BLaER1 (cell line): Measurements from ENCODE around the gene SUPV3L1.

Experiments used
- H3K27ac ChIP-seq: shearing (Covaris generic); formaldehyde crosslinking; 2 replicates; pipeline ENCODE4 v1.8.1; 2022
- H3K27me3 ChIP-seq: shearing (Covaris generic); formaldehyde crosslinking; 2 replicates; pipeline ENCODE4 v1.8.1; 2022
- H3K36me3 ChIP-seq: shearing (Covaris generic); formaldehyde crosslinking; 2 replicates; pipeline ENCODE4 v1.8.1; 2022
- H3K4me1 ChIP-seq: shearing (Covaris generic); formaldehyde crosslinking; 2 replicates; pipeline ENCODE4 v1.8.1; 2022
- H3K4me2 ChIP-seq: shearing (Covaris generic); formaldehyde crosslinking; 2 replicates; pipeline ENCODE4 v1.8.1; 2022
- H3K4me3 ChIP-seq: shearing (Covaris generic); formaldehyde crosslinking; 2 replicates; pipeline ENCODE4 v1.8.1; 2022
- H3K9ac ChIP-seq: shearing (Covaris generic); formaldehyde crosslinking; 2 replicates; pipeline ENCODE4 v1.8.1; 2022
- H3K9me3 ChIP-seq: shearing (Covaris generic); formaldehyde crosslinking; 2 replicates; pipeline ENCODE4 v1.8.1; 2022
- H4K20me1 ChIP-seq: shearing (Covaris generic); formaldehyde crosslinking; 2 replicates; pipeline ENCODE4 v1.8.1; 2022
- Cebpa-rat ChIP-seq: shearing (Covaris generic); IDR thresholded peaks from 2 replicates; pipeline ENCODE4 v1.8.1; 2022

SUPV3L1 gene

DNA sequence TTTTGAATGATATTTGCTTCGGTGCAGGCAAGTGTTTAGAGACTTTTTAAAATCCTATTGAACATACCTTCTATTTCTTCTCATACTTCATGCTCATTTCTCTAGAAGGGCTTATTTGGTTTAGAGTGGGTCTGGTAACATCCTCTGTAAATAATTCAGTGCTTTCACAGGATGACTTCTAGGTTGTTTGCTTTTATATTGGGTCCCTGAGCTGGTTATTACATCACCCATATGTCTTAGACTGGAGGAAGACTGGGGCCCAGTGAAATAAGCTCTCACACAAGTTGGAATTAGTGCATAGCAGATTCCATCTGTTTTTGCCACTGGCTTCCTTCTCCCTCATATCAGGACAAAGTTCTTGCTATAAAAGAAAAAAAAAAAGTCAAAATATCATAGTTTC is 6.5 kb downstream of the SUPV3L1 start:
- Histone ChIP-seq H3K9me3 (no peaks in the 10 kb centered on the region), H3K9ac (no peak overlapping the region), H3K27ac (no peak overlapping the region), H3K4me2 (no peak overlapping the region), H3K4me3 (no peak overlapping the region), H3K36me3 (peaks cover 89% of the 10 kb centered on the region), H4K20me1 (peaks cover 86% of the 10 kb centered on the region), H3K27me3 (no peaks in the 10 kb centered on the region), H3K4me1 (peaks cover 10% of the 10 kb centered on the region)
- no peak for TF ChIP-seq Cebpa-rat

DNA sequence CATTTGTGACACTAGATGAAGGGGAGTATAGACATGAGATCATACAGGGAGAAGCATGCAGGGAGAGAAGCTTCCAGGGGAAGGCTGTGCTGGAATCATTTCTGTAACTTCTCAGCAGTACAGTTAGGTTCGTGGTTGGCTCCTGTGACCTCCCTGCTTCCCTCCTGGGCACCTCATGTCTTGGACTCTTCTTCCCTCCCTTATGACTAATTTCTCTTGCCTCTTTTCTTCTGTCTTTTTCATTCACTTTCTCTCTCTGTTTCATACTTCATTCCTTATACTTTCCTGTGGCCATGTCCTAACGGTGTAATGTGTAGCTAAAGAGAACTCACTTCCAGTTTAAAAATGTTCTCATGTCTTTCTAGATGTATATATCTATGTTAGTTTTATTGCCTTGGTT is 21.0 kb downstream of the SUPV3L1 start:
- H3K36me3 ChIP-seq = peaks cover 91% of the 10 kb centered on the region
- H3K9ac ChIP-seq = no peak overlapping the region
- H3K27me3 ChIP-seq = no peaks in the 10 kb centered on the region
- no peak overlapping the region for H3K4me2 ChIP-seq
- H3K27ac ChIP-seq = no peak overlapping the region
- H3K4me3 ChIP-seq = no peak overlapping the region
- no peaks in the 10 kb centered on the region for H3K4me1 ChIP-seq
- H4K20me1 ChIP-seq = no peaks in the 10 kb centered on the region
- no peaks in the 10 kb centered on the region for H3K9me3 ChIP-seq
- no peak for TF ChIP-seq Cebpa-rat

DNA sequence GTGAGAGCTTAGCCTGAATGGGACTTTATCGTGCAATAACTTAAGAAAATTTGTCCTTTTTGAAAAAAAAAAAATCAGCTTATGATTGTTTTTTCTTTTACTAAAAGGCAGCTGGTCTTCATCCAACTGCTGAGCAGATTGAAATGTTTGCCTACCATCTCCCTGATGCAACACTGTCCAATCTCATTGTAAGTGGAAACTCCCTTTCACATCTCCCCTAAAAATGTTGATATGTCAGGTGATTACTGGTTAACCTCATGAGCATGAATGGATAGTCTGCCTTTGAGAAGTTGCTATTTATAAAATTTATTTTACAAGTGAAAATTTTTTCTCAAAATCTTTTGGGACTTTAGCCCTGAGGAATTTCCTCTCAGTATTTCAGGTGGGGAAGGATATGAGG is 22.3 kb downstream of the SUPV3L1 start:
- Histone ChIP-seq H3K36me3 (peaks cover 91% of the 10 kb centered on the region), H4K20me1 (no peaks in the 10 kb centered on the region), H3K27me3 (no peaks in the 10 kb centered on the region), H3K4me1 (no peaks in the 10 kb centered on the region), H3K9me3 (no peaks in the 10 kb centered on the region), H3K4me3 (no peak overlapping the region), H3K9ac (no peak overlapping the region), H3K27ac (no peak overlapping the region), H3K4me2 (no peak overlapping the region)
- TF ChIP-seq Cebpa-rat = no peak

DNA sequence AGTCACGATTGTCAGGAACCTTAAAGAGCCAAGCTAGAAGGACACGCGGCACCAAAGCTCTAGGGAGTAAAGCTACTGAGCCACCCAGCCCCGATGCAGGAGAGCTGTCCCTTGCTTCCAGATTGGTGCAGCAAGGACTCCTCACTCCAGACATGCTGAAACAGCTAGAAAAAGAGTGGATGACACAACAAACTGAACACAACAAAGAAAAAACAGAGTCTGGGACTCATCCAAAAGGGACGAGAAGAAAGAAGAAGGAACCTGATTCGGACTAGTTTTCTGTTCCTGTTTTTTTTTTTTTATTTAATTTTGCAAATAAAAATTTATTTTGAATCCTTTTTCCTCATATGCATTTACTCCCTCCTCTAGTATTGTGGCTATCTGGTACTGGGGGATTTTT is 28.7 kb downstream of the SUPV3L1 start:
- Histone ChIP-seq H4K20me1 (no peaks in the 10 kb centered on the region), H3K27me3 (no peaks in the 10 kb centered on the region), H3K4me3 (no peak overlapping the region), H3K9ac (no peak overlapping the region), H3K36me3 (peaks cover 63% of the 10 kb centered on the region), H3K4me1 (no peaks in the 10 kb centered on the region), H3K4me2 (no peak overlapping the region), H3K27ac (no peak overlapping the region), H3K9me3 (no peaks in the 10 kb centered on the region)
- TF ChIP-seq Cebpa-rat = no peak

DNA sequence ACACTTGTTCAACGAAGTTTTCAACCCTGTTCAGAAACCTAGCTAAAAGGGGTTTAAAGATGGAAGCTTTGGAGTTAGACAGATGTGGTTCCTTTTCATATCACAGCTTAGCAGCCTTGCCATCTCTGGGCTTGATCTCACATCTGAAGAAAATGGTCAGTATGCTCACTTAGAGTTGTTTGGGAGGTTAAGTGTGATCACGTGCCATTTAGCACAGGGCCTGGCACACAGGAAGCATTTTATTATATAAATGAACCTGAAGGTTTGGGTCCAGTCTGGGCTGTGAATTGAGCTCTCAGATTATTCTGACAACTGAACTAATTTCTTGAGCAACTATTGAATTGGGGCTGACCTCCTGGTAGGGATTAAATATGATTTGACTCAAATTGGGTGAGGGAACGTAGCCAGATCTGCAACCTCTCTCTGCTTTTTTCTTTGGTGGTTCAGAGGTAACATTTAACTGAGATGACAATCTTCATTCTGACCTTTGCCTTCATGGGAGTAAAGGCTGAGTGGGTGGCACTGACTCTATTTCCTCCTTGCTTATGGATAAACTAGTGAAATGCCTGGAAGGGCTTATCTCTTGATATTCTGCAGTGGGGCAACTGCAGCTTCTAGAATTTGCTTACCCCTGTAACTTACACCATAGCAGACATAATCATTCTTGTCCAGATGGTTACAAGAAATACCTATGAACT is 29.9 kb downstream of the SUPV3L1 start:
- H3K36me3 ChIP-seq = peaks cover 51% of the 10 kb centered on the region
- H3K9me3 ChIP-seq = no peaks in the 10 kb centered on the region
- no peak overlapping the region for H3K27ac ChIP-seq
- H3K4me1 ChIP-seq = no peaks in the 10 kb centered on the region
- TF ChIP-seq Cebpa-rat = no peak
- no peak overlapping the region for H3K9ac ChIP-seq
- H4K20me1 ChIP-seq = no peaks in the 10 kb centered on the region
- H3K4me3 ChIP-seq = no peak overlapping the region
- no peaks in the 10 kb centered on the region for H3K27me3 ChIP-seq
- no peak overlapping the region for H3K4me2 ChIP-seq

DNA sequence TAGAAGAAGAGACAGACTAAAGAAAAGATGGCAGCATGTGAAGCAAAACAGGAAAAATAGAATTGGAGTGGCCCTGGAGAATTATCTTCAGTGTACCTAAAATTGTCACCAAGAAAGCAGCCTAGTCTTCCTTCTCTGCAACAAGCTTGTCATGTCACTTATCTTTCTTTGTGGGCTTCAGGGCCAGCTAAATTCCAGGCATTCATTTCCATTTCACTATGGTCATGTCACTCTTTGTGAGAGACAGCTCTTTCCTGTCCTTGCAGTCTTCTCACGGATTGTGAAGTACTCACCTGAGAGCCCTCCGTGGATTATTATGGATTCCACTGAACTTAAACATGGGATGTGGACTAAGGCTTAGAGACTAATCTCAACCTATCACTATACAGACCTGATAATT is 31.1 kb downstream of the SUPV3L1 start:
- no peak for TF ChIP-seq Cebpa-rat
- Histone ChIP-seq H3K4me1 (peaks cover 7% of the 10 kb centered on the region), H3K4me2 (no peak overlapping the region), H3K4me3 (no peak overlapping the region), H3K9me3 (no peaks in the 10 kb centered on the region), H4K20me1 (no peaks in the 10 kb centered on the region), H3K36me3 (peaks cover 39% of the 10 kb centered on the region), H3K9ac (no peak overlapping the region), H3K27ac (no peak overlapping the region), H3K27me3 (no peaks in the 10 kb centered on the region)

DNA sequence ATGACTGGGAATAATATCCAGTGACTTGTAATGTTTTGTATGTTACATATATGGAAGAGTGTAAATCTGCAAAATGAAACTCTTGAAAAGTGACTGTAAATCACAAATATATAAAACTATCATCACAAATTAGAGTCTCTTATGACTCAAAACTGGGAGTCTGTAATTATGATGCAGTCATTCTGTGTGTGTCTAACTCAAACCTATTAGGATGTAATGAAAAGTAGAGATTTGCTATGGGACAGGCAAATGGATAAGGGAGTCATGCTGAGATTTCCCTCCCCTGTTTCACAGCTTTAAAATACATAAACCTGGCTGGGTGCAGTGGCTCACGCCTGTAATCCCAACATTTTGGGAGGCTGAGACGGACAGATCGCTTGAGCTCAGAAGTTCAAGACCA is 31.5 kb downstream of the SUPV3L1 start:
- peaks cover 35% of the 10 kb centered on the region for H3K36me3 ChIP-seq
- no peaks in the 10 kb centered on the region for H3K27me3 ChIP-seq
- H3K4me2 ChIP-seq = no peak overlapping the region
- no peak overlapping the region for H3K27ac ChIP-seq
- no peaks in the 10 kb centered on the region for H3K9me3 ChIP-seq
- peaks cover 7% of the 10 kb centered on the region for H3K4me1 ChIP-seq
- no peak overlapping the region for H3K4me3 ChIP-seq
- TF ChIP-seq Cebpa-rat = no peak
- no peaks in the 10 kb centered on the region for H4K20me1 ChIP-seq
- H3K9ac ChIP-seq = no peak overlapping the region

DNA sequence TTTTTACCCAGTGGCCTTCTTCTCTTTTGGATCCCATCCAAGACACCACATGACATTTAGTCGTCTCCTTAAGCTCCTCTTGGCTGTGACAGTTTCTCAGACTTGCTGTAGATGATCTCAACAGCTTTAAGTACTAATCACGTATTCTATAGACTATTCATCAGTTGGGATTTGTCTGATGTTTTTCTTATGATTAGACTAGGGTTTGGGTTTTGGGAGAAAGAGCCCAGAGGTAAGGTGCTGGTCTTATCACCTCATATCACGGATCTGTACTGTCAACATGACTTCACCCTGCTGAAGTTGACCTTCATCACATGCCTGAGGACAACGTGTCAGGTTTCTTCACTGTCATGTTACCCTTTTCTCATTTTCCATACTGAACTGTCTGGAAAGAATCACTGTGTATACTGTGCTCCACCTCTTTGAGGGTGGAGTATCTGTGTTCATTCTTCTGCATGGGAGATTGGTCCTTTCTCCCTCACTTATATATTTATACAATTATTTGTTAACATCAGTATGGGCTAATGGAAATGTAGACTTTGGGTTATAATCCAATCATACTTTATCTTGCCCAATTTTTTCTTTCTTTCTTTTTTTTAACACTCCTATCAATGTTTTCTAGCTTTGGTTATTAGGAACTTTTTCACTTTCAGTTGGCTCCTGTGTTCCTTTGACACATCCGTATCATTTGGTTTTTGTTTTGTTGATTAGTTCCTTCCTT is 33.7 kb downstream of the SUPV3L1 start:
- Histone ChIP-seq H3K4me1 (peaks cover 7% of the 10 kb centered on the region), H3K36me3 (peaks cover 13% of the 10 kb centered on the region), H3K27me3 (no peaks in the 10 kb centered on the region), H3K9ac (no peak overlapping the region), H3K4me2 (no peak overlapping the region), H3K4me3 (no peak overlapping the region), H3K27ac (no peak overlapping the region), H3K9me3 (no peaks in the 10 kb centered on the region), H4K20me1 (no peaks in the 10 kb centered on the region)
- no peak for TF ChIP-seq Cebpa-rat

DNA sequence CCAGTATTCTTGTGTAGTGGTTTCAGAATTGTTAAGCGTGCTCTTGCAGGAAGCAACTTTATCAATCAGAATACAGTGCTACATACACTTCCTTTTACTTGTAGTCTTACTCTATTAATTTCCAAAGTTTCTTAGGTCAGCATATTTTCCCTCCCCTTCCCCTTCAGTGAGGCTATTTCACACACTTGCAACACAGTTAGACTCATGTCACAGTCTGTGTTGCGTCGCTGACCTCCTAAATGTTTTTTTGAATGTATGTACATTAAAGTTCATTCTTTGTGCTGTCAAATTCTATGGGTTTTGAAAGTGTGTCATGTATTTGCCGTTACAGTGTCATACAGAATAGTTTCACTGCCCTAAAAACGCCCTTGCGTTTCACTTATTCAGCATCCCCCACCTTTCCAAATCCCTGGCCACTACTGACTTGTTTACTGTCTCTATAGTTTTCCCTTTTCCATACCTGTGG is 34.7 kb downstream of the SUPV3L1 start:
- peaks cover 3% of the 10 kb centered on the region; the same call in 1 of the 2 replicates for H3K36me3 ChIP-seq
- H4K20me1 ChIP-seq = no peaks in the 10 kb centered on the region
- H3K27me3 ChIP-seq = no peaks in the 10 kb centered on the region
- no peak overlapping the region for H3K9ac ChIP-seq
- no peak overlapping the region for H3K4me3 ChIP-seq
- no peak overlapping the region for H3K27ac ChIP-seq
- peaks cover 7% of the 10 kb centered on the region for H3K4me1 ChIP-seq
- TF ChIP-seq Cebpa-rat = no peak
- no peaks in the 10 kb centered on the region for H3K9me3 ChIP-seq
- H3K4me2 ChIP-seq = no peak overlapping the region

DNA sequence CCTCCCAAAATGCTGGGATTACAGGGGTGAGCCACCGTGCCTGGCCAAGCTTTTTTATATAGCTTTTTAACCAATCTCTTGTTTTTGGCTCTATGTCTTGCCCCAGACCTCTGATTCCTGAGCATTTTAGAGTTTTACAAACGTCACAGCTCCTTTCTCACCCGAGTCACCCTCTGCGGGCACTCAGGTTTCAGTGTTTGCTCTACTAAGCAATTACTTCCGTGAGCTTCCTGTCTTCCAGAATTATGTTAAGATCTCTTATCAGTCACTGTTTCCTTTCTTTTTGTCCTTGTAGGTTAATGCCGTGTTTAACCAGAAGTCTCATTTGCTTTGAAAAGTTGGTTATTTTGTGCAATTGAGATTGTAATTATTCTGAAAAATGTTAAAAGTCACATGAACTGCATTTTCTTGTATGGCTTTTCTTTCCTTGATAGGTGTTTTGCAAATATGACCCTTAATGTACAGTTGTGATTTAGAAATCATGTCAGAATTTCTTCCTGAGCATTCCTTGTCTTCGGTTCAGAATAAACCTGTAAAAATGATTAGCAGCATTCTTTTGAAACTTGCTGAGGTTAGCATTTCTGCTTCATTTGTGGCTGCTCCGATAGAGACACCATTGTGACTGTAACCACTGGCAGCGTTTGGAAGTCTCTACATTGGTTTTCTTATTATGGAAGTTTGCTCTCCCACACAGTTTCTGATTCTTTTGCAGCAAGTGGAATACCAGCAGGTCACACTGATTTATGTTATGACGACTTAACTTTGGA is 35.6 kb downstream of the SUPV3L1 start:
- H3K9ac ChIP-seq = no peak overlapping the region
- H4K20me1 ChIP-seq = no peaks in the 10 kb centered on the region
- no peaks in the 10 kb centered on the region for H3K9me3 ChIP-seq
- H3K27ac ChIP-seq = no peak overlapping the region
- no peak for TF ChIP-seq Cebpa-rat
- H3K4me1 ChIP-seq = peaks cover 7% of the 10 kb centered on the region
- H3K27me3 ChIP-seq = no peaks in the 10 kb centered on the region
- H3K4me3 ChIP-seq = no peak overlapping the region
- H3K4me2 ChIP-seq = peak overlapping the region; percentile 20; the same call in 1 of the 2 replicates
- no peaks in the 10 kb centered on the region for H3K36me3 ChIP-seq
